COLO668 (cell line): Measurements from ENCODE around the gene GASK1A.

Experiments used
- DNase-seq: peaks from one replicate; lab custom pipeline; 2025; ENCODE audit not compliant: unreplicated experiment; lab: John Stamatoyannopoulos, UW

GASK1A gene

DNA sequence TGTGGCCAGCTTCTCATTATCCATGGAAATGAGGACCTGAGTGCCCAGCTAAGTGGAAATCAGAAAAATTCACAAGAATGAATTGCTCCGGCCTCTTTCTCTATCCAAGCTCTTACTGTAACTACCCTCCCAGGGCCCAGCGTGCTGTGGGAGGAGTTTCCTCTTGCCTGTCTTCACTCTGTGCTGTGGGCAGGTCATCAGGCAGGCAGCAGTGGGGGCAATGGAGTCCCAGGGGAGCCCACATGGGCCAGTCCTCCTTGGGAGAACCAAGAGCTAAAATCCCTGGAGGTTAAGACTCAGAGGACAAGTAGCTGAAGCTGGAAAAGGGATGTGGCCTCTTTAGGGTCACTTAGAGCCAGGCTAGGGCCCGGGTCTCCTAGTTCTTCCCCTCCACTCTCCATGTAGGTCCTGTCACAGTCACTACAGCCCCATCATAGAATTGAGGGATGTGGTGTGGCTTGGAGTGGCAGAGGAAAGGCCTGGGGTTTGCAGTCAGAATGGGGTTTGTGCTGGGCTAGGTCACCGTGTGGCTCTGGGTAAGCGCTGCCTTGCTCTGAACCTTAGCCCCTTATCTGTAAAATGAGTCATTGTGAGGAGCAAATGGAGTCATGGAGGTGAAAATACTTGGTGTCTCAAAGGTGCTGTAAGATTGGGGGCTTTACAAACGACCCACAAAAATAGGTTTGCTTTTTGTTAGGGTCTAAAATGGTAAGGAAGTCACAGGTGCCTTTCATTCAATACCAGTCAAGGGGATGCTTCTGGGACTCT, 3.7 kb downstream of the GASK1A start:
- DNase-seq: no peak

DNA sequence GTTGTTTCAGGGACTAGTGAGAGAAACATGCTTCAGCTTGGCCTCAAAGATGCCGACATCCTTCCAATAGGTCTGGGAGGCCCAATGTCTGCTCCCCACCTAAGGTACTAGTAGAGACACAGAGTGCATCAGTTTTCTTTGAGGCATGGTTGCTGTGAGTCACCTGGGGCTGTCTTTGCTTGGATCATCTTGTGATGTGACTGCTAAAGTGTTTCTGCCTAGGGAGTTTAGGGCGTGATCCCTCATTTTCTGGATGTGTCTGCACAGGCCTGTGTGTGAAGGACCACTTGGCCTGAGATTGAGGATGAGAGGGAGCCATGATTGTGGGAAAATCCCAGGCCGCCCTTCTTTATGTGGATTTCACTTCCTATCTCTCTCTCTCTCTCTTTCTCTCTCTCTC, 4.8 kb downstream of the GASK1A start:
- DNase-seq: no peak

DNA sequence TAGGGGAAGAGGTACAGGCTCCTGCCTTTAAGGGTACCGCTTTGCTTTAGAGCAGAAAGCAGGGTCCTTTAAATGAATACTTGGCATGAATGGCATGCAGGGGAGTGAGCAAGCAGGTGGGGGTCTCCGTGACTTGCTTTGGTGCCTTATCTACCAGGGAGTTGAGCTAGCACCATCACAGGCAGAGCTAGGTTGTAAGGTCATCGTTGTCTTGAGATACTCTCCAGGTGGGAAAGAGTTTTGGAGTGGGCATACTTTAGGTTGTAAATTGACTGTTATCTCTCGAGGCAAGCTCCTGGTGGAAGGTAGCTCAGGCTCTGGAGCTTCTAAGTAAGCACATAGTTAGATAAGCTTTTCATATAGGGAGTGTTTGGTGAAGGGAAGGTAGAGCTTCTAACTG, 5.6 kb downstream of the GASK1A start:
- DNase-seq: no peak

DNA sequence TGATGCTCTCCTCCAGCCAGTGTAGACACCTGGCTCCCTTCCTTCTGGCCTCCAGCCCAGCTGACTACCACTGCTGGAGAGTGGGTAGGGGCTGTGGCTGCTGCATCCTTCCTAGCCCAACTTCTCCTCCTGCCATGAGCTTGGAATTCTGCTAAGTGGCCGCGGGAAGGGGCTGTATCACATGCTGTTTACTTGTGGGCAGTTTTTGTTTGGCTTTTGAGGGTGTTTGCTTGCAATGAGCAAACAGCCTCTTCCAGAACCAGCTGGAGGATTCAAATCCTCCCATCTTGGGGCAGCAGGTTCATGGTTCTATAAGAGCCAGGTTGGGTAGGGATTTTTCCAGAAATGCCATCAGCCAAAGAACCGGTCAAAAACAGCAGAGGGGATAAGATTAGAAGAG, 9.0 kb downstream of the GASK1A start:
- no peak for DNase-seq

DNA sequence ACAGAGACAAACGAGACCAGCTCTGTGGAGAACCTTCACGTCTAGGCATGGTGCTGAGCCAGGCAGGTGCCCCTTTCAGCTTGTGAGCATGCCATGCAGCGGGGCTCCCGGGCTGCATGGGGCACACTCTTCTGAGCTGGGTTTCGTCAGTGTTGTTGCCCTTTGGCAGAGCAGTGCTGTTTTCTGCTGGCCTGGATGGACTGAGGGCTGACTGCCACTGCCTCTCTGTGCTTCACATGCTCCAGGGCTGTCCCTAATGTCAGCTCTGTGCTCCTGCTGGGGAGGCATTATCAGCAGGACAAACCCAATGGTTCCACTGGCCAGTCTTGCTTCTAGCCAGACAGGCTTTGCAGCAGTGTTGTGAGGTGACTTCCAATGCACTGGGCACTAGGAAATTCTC, 9.5 kb downstream of the GASK1A start:
- DNase-seq: no peak

DNA sequence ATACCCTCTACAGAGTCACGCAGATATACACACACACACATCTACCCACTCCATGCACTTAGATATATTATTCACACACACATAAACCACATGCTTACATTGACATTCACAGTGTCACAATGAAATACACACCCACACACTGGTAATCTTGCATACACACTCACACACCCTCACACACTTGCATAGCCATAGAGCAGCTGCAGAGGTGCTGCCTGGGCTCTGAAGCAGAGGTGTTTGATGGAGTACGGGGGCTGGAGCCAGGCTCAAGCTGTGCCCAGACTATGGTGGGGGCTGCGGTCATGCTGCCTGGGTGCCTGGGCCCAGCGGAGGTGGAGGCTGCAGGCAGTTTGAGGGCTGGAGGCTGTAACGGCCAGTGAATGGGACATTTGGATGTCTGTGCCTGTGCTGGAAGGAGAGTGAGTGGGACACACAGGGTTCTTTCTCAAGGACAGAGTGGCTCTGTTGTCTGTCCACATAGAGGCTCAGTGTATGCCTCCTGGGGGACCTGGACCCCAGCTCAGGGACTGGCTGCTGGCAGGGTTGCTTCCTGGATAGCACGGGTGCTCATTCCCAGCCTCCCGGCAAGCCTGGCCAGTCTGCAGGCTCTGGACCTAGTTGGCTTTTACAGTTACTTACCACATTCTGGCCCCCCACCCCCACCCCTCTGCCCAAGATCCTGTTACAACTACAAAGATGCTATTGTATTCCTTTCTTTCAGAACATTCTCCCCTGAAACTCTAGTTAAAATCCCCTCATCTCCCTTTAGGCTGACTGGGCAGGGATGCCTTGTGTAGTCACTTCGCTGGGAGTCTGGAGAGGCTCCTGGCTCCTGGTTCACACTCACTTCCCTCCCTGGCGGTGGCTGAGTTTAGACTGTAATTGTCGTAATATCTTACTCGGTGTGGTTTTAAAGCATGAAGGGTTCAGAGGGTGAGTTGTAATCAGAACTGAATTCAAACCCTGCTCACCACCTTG, 12.5 kb downstream of the GASK1A start:
- no peak for DNase-seq

DNA sequence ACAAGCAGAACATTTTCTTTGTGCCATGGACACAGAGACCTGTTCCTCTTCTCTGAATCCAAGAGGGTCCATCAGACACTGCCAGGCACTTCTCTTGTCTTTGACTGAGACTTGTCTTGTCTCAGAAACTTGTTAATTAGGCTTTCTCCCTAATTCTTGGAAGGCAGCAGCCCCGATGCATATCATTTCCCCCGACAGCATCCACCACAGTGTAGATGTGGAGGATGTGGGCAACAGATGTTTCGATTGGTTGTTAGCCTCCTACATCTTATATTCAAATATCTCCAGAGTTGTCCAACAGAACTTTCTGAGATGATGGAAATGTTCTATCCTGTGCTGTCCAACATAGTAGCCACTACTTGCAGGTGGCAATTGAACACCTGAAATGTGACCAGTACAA, 15.5 kb downstream of the GASK1A start:
- DNase-seq: no peak

DNA sequence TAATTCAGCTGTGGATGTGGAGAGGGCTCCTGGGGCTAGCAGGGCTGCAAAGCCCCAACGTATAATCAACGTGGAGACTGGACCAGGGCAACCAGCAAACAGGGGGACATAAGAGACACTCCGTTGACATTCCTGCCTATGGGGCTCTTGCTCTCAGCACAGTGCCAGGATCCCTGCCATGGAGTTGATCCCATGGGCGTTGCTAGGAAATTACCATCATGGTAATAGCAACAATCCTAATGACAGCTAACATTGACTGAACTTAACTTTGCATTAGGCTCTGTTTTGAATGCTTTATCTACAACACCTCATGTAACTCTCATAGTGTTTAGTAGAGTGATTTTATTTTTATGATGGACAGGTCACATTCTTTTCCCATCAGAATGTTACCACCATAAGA, 16.9 kb downstream of the GASK1A start:
- DNase-seq: no peak

DNA sequence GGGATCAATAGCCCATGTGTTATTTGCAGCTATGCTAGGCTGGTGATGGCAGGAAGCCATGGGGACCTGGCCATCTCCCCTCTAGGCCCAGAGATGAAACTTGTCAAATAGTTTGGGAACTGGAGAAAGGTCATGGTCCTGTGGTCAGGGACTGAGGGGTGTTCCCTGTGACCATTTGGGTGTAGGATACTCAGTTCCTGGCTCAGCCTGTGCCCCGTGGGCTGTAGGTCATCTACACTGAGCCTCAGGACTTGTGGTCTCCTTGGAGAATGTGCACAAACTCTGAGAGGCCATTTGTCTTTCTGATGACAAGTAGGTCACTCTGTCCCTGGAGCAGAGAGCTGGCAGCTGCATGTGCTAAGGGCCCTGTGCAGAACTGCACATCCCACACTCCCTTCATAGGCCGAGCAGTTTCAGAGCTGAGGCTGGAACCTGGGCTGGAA, 17.5 kb downstream of the GASK1A start:
- DNase-seq: no peak

DNA sequence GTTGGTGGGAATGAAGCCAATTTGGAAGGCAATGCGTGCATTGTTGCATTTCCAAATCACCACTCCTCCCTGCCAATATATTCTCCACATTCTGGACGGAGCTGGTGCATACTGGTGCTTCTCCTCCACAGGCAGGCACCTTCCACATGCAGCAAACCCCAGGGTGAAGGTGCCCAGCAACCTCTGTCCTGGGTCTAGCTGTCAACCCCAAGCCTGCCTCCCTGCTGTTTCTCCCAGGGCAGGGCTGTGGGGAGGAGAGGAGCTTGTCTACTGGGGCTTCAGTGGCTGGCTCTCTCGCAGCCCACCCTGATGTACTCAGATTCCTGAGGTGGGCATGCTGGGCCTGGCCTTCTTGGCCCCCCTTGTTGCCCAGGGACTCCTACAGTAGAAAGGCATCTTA, 20.1 kb downstream of the GASK1A start:
- DNase-seq: no peak

DNA sequence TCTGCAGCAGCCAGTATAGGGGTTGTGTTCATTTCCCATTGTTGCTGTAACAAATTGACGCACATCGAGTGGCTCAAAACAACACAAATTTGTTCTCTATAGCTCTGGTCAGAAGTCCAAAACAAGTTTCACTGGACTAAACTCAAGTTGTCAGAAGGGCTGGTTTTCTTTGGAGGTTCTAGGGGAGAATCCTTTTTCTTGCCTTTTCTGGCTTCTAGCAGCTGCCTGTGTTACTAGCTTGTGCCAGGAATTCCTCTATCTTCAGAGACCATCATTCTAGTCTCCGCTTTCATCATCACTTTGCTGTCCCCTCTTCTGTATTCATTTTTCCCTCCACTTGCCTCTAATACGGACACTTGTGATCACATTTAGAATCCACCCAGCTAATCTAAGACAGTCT, 20.5 kb downstream of the GASK1A start:
- no peak for DNase-seq

DNA sequence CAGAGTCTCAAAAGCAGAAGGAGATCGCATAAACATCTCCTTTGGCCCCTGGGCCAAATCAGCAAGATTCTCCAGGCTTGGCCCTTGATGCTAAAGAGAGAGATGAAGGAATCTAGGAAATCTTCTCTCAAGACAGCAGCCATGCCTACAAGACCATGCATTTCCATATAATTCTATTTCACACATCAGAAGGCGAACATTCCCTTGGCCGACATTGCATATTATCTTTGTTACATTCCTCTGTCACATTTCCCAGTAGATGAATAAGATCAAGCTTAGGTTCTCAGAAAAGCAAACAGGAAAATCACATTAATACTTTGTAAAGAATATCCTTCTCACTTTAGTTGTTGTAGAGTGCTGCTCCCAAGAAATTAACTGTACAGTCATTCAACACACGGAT, 21.3 kb downstream of the GASK1A start:
- DNase-seq: no peak

DNA sequence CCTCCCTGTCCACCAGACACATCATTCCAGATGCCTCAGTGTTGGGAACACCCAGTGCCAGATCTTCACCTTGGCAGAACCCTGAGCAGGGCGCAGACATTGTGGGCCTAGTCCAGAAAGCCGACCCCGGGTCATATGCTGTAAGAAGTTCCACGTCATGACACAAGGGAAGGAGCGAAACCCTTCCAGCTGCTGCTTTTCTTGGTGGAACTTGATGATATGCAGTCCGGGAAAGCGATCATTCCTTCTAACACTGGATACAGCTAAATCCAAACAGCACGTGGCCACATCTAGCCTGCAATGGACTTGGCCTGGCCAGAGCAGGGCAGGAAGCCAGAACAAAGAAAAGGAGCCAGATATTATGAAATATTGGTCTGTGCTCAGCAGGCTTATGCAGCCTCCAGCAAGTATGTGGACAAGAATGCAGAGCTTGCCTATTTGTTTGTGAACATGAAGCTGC, 22.0 kb downstream of the GASK1A start:
- DNase-seq: no peak

DNA sequence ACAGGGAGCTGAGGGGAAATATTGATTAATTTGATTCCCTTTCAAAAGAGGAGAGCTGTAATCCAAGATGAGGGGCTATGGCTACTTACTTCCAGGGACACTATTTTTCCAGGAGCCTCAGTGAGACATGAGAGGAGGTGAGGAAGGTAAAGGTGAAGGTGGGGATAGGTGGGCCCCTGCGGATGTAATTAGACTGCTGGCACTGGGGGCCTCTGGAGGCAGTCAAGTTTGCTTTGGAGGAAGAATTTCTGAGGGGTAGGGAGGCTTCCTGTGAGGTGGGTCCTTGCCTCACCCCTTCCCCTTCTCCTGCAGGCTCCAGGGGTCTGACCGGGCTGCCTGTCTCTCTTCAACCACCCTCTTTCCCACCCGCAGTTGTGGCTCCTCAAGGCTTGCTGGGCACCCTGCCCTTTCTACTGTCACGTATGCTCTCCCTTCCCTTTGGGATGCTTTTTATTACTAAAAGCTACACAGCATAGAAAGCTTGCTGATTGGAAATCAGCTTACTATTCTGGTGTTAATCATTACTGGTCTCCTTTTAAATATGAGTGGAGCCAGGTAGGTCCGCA, 22.5 kb downstream of the GASK1A start:
- no peak for DNase-seq

DNA sequence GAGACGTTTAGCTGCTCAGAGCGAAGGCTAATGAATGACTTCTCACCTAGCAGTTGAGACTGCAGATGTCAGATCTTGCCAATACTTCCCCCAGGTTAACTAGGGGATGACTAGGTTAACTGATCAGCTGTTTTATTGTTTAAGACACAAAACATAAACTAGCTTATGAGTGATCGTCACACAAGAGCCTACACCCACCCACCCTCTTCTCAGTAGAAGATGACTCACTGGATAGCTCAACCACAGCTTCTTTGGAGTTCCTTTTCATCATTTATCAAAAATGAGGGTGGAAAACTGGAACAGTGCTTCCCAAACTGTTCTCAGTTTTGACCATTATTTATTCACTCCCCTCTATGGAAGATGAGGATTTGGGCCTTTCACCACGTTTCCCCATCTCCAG, 25.2 kb downstream of the GASK1A start:
- no peak for DNase-seq

DNA sequence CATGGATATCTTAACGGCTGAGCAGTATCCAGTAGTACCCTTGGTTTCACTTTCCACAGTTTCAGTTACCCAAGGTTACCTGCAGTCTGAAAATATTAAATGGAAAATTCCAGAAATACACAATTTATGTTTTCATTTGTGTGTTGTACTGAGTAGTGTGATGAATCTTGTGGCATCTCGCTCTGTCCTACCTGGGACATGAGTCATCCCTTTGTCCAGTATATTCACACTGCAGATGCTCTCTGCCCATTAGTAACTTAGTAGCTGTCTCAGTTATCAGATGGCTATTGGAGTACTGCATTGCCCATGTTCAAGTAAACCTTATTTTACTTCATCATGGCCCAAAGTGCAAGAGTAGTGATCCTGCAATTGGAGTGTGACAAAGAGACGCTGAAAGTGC, 26.1 kb downstream of the GASK1A start:
- DNase-seq: no peak

DNA sequence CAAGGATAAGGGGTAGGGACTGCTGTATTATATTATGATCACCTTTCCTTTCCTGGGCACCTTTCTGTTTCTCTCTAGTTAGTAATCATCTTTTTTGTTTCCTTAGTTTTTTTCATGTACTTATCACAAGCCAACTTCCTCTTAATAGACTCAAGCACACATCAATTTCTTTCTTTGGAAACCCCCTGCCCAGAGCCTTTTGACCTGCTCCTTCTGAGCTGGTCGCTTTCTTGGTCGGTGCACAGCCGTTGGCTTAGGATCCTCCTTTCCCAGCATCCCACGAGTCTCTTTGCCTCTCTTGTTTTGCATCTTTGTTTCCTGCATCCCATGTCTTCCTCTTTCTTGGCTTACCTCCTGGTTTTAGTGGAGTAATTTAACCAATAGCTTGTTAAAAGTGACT, 26.9 kb downstream of the GASK1A start:
- no peak for DNase-seq

DNA sequence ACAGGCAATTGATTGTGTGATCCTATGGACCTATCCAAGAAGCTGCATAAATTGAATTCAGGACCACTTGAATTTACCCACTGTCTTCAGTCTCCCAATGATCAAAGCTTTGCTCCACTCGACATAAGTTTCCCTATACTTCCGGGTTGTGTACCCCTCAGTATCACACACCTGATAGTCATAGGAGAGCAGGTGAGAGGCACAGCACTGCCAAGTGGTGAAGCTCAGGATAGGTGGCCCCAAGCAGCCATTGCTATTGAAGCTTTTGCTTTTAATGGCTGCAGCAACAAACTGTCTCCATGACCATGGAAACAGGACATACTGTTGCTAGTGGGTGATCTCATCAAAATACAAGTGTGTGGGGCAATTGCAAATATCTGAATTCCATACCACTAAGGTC, 27.7 kb downstream of the GASK1A start:
- no peak for DNase-seq

DNA sequence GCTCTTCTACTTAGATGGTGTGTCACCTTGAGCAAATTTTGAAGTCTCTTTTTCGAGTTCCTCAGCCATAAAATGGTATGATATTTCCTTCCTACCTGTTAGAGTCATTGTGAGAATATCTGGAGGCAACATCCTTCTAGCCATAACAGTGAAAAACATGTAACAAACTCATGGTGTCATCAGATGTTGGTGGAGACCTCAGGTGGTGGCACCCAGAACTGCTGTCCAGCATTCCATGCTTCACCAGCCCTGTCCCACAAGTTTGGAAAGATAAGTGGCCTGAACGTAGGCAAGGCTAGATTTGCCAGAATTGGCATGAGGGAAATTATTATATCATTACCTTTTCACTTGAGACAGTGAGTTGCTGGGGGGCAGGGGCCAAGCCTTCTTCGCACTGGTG, 30.4 kb downstream of the GASK1A start:
- DNase-seq: no peak

DNA sequence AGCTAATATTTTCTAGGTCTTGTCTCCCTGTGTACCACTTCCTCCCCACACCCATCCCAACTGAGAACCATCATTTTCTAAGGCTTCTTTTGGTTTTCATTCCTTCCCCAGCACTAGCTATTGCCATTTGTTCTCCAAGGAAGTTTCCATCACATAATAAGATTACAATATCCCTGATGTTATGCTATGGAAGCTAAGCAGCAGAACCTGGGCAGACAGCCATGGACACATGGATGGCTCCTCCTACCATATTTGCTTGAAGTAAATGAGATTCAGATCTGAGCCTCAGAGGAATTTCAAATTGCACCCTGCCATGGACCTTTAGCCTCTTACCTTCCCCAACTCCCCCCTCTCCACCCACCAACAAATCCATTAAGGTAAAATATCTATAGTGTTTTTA, 31.5 kb downstream of the GASK1A start:
- DNase-seq: no peak

DNA sequence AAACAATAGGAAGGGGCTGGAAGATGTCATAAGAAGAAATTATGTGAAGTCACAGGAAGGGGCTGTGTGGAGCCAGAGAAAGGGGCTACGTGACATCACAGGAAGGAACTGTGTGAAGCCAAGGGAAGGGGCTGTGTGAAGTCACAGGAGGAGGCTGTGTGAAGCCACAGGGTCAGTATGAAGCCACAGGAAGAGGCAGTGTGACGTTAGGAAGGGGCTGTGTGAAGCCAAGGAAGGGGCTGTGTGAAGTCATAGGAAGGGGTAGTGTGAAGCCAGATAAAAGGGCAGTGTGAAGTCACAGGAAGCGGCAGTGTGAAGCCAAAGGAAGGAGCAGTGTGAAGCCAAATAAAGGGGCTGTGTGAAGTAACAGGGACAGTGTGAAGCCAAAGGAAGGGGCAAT, 32.5 kb downstream of the GASK1A start:
- DNase-seq: no peak

DNA sequence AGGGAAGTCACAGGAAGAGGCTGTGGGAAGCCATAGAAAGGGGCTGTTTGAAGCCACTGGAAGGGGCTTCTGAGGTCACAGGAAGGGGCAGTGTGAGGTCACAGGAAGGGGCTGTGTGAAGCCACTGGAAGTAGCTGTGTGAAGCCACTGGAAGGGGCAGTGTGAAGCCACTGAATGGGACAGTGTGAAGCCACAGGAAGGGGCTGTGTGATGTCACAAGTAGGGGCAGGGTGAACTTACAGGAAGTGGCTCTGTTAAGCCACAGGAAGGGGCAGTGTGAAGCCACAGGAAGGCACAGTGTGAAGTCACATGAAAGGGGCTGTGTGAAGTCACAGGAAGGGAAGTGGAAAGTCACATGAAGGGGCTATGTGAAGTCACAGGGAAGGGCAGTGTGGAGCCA, 33.1 kb downstream of the GASK1A start:
- DNase-seq: no peak
